K562 (cell line): ENCODE measurements around the gene MARCKS. TPM values are rescaled to one million over a fixed set of nuclear protein-coding genes. Genes with fewer than 3 reads are reported as not detected.

Experiments used
- ATAC-seq: fragments of 200-7000 bp; cut with Tn5 transposase; 3 replicates; pipeline ENCODE4 v1.9.1; 2020; ENCODE audit warnings: moderate library complexity
- BruUV-seq: library from RNA; stranded (reverse); fragments of 400-500 nt; replicated peaks from 2 replicates; lab custom pipeline; 2021; lab: Mats Ljungman, UMichigan
- CTCF ChIA-PET: fragments of 300-600 bp; formaldehyde crosslinking; extraction: SDS; loops from one replicate; lab custom pipeline; 2021; ENCODE audit warnings: low intra/inter-chr PET ratio; lab: Yijun Ruan, JAX
- POLR2A ChIA-PET: fragments of 300-600, 350-650 bp; sonication (Branson Sonifier 250); formaldehyde crosslinking; extraction: SDS; loops from one replicate; lab custom pipeline; 2021; ENCODE audit warnings: antibody characterized with exemption, inconsistent platforms; lab: Yijun Ruan, JAX
- DNase-seq, 4 experiments: peaks; one replicate each; pipeline versions ENCODE4 v3.0.0 to v3.0.0-alpha.2; 2011 to 2018; ENCODE audit warnings: low spot score in 3 of 4, mixed read lengths in 3 of 4; ENCODE audit errors: extremely low read depth in 1 of 4
- FAIRE-seq: peaks from 2 replicates; lab custom pipeline; 2011; peaks lifted over from hg19 to GRCh38; lab: Jason Lieb, UNC
- H2AFZ ChIP-seq: 2 replicates; pipeline ENCODE4 v1.6.0; 2011; ENCODE audit warnings: low read depth, low read length, control low read depth, inconsistent platforms
- H3K27ac ChIP-seq: fragments of 200-600 bp; 3 replicates; pipeline ENCODE4 v1.8.0; 2011; ENCODE audit warnings: low read depth, mild to moderate bottlenecking, control low read depth, inconsistent platforms, low read length, moderate library complexity, mixed read lengths; ENCODE audit errors: extremely low read depth
- H3K27me3 ChIP-seq, 2 experiments: fragments of 300-600 bp in 1 of 2; 2 replicates in 1 of 2; 3 replicates in 1 of 2; pipeline versions ENCODE4 v1.6.0 to v1.8.0; 2011; ENCODE audit warnings: inconsistent platforms in 2 of 2, low read length in 2 of 2, mild to moderate bottlenecking in 1 of 2, mixed read lengths in 1 of 2, moderate library complexity in 1 of 2; ENCODE audit not compliant: control insufficient read depth in 2 of 2, insufficient read depth in 2 of 2
- H3K36me3 ChIP-seq: fragments of 300-600 bp; 3 replicates; pipeline ENCODE4 v1.8.0; 2011; ENCODE audit warnings: mild to moderate bottlenecking, low read length, inconsistent platforms; ENCODE audit not compliant: control insufficient read depth, insufficient read depth
- H3K4me1 ChIP-seq, 2 experiments: fragments of 200-600 bp in 1 of 2; replicated peaks in 1 of 2; 2 replicates in 1 of 2; 3 replicates in 1 of 2; pipeline versions ENCODE4 v1.5.1 to v1.8.0; 2011; ENCODE audit warnings: inconsistent platforms in 2 of 2, low read length in 2 of 2, mild to moderate bottlenecking in 1 of 2, mixed read lengths in 1 of 2, moderate library complexity in 1 of 2; ENCODE audit not compliant: control insufficient read depth in 2 of 2, insufficient read depth in 2 of 2
- H3K4me2 ChIP-seq: 2 replicates; pipeline ENCODE4 v1.6.1; 2011; ENCODE audit warnings: low read length, control low read depth, inconsistent platforms, mixed read lengths; ENCODE audit not compliant: insufficient read depth
- H3K4me3 ChIP-seq: fragments of 200-600 bp; sonication (generic), shearing (Covaris generic); 2 replicates; pipeline ENCODE4 v1.5.1; 2016; ENCODE audit warnings: control low read depth, inconsistent platforms
- H3K79me2 ChIP-seq: fragments of 200-600 bp; 3 replicates; pipeline ENCODE4 v1.8.0; 2011; ENCODE audit warnings: low read length, inconsistent platforms; ENCODE audit not compliant: control insufficient read depth, insufficient read depth
- H3K9ac ChIP-seq, 2 experiments: 2 replicates each; pipeline versions ENCODE4 v1.6.0 to v1.6.1; 2011; ENCODE audit warnings: low read depth in 2 of 2, low read length in 2 of 2, control low read depth in 1 of 2, inconsistent platforms in 1 of 2, mild to moderate bottlenecking in 1 of 2, mixed read lengths in 1 of 2; ENCODE audit not compliant: insufficient read depth in 1 of 2
- H3K9me1 ChIP-seq: one replicate; pipeline ENCODE4 v1.6.0; 2011; ENCODE audit warnings: inconsistent platforms, mild to moderate bottlenecking, low read length, moderate library complexity; ENCODE audit not compliant: control insufficient read depth, insufficient read depth
- H3K9me3 ChIP-seq: replicated peaks from 2 replicates; pipeline ENCODE4 v1.5.1; 2011; ENCODE audit warnings: low read depth, low read length, inconsistent platforms; ENCODE audit not compliant: control insufficient read depth, insufficient read depth
- H4K20me1 ChIP-seq: replicated peaks from 2 replicates; pipeline ENCODE4 v1.6.1; 2011; ENCODE audit warnings: low read length, inconsistent platforms, mixed read lengths; ENCODE audit not compliant: control insufficient read depth, insufficient read depth
- EP300 ChIP-seq: IDR thresholded peaks from 2 replicates; pipeline ENCODE4 v1.6.1; 2012; ENCODE audit warnings: low read length, improper control_type of control experiment
- MEF2A ChIP-seq: IDR thresholded peaks from 2 replicates; pipeline ENCODE4 v1.6.1; 2011; ENCODE audit warnings: low read depth, mild to moderate bottlenecking, low read length, moderate library complexity; ENCODE audit not compliant: control insufficient read depth
- PRMT5 ChIP-seq: sonication (generic); formaldehyde crosslinking; IDR thresholded peaks from 2 replicates; pipeline ENCODE4 v1.5.0; 2020; ENCODE audit warnings: missing genetic modification reagents
- ZC3H4 ChIP-seq: sonication (generic); formaldehyde crosslinking; IDR thresholded peaks from 2 replicates; pipeline ENCODE4 v1.9.0; 2021; ENCODE audit warnings: missing genetic modification reagents, borderline replicate concordance
- ZNF347 ChIP-seq: fragments of 450-650 bp; formaldehyde crosslinking; IDR thresholded peaks from 2 replicates; pipeline ENCODE4 v1.4.0; 2020; ENCODE audit warnings: low read depth, mild to moderate bottlenecking, moderate library complexity
- WGBS: fragments of 100-300 bp; shearing (Covaris generic); methylation state at CpG from one replicate; pipeline ENCODE4 v1.1.6; 2016; ENCODE audit warnings: low coverage, mixed read lengths; ENCODE audit not compliant: insufficient coverage; ENCODE audit errors: missing lambda C conversion rate; 5-methylcytosine and 5-hydroxymethylcytosine counted together
- in situ Hi-C: fragments of 300-500 bp; cut with MboI; formaldehyde crosslinking; loops from 4 replicates; pipeline ENCODE4 v1.15.0; 2018; ENCODE audit warnings: inconsistent platforms, mixed read lengths
- intact Hi-C: fragments of 100-400 bp; cut with micrococcal nuclease; formaldehyde crosslinking; loops from 2 replicates; pipeline ENCODE4 v1.14.2; 2022
- polyA plus RNA-seq, 8 experiments: library from polyadenylated mRNA; depleted of rRNA in 4 of 8; stranded (reverse) in 5 of 8; unstranded in 3 of 8; fragments of >200 nt; fragmentation: Nextera tagmentation in 2 of 8; fragmentation: Illumina TruSeq in 1 of 8; extraction: Ambion mirVana in 2 of 8; extraction: Trizol in 1 of 8; gene quantifications; 2 replicates each; pipeline versions ENCODE4 v1.2.1 to v1.2.3, GENCODE V29; 2011 to 2014; ENCODE audit warnings: inconsistent platforms in 1 of 8, missing spikeins in 1 of 8
- total RNA-seq, 7 experiments: library from RNA; depleted of rRNA in 6 of 7; stranded (reverse); fragments of >200 nt in 6 of 7; fragmentation: Illumina TruSeq in 2 of 7; extraction: Trizol in 2 of 7; gene quantifications; 2 replicates each; pipeline versions ENCODE4 v1.2.1 to v1.2.3, GENCODE V29; 2011 to 2021; ENCODE audit warnings: low replicate concordance in 1 of 7
- TF ChIP-seq, protein P1 (sequence below): fragments of 450-650 bp; formaldehyde crosslinking; IDR thresholded peaks from 2 replicates; pipeline ENCODE4 v1.4.0; 2020; ENCODE audit warnings: mild to moderate bottlenecking, mixed read lengths

Gene MARCKS
- total and polyA plus RNA-seq, 9 of the 15 experiments (the other 6 are each of a cell fraction or from before 2014, with no cell fraction given): 0.15 to 2.7 (median 1.0) TPM

DNA sequence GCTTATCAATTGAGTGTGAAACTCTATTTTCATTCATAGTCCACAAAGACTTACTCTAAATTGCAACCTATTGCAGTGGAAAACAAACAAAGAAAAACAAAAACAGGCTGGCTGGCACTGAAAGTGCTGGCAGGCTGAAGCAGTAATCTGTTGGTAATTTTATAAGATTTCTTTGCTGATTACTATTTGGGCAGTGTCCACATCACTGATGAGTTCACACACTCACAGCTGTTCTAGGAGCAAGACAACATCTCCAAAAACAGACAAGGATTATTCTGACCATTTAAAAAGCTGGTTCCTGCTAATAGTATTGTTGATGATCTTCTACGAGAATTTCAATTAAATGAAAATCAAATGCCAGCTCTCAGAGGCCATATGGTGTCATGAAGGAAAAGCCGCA, 26.9 kb downstream of the MARCKS start:
- Histone ChIP-seq H3K4me2 (no peak overlapping the region), H3K9me1 (no peaks in the 10 kb centered on the region), H3K4me3 (no peak overlapping the region), H3K27me3 (0 out of 5 replicates have a peak, but pooled peaks cover 0 to 2% of the 10 kb centered on the region in 2 experiments), H3K79me2 (no peaks in the 10 kb centered on the region), H3K36me3 (no peaks in the 10 kb centered on the region), H2AFZ (no peak overlapping the region), H3K4me1 (no peaks in the 10 kb centered on the region), H3K9ac (no peak overlapping the region), H3K9me3 (no peaks in the 10 kb centered on the region), H3K27ac (no peak overlapping the region), H4K20me1 (no peaks in the 10 kb centered on the region)
- ChIA-PET CTCF (no interaction called here), POLR2A (no interaction called here)
- BruUV-seq: no TSS peak
- in situ Hi-C loops: no loop called here
- 0% methylated on average over 2 of the region's 2 CpGs for WGBS
- DNase-seq (no peak), FAIRE-seq (no peak), ATAC-seq (no peak)
- intact Hi-C loops: no loop called here
- no peak for TF ChIP-seq ZC3H4 (CRISPR knock-in tag)
- TF ChIP-seq, protein P1, sequence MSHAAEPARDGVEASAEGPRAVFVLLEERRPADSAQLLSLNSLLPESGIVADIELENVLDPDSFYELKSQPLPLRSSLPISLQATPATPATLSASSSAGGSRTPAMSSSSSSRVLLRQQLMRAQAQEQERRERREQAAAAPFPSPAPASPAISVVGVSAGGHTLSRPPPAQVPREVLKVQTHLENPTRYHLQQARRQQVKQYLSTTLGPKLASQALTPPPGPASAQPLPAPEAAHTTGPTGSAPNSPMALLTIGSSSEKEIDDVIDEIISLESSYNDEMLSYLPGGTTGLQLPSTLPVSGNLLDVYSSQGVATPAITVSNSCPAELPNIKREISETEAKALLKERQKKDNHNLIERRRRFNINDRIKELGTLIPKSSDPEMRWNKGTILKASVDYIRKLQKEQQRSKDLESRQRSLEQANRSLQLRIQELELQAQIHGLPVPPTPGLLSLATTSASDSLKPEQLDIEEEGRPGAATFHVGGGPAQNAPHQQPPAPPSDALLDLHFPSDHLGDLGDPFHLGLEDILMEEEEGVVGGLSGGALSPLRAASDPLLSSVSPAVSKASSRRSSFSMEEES (CRISPR knock-in tag): no peak
- TF ChIP-seq EP300: no peak
- TF ChIP-seq ZNF347 (CRISPR knock-in tag): no peak
- TF ChIP-seq PRMT5: no peak
- no peak for TF ChIP-seq MEF2A
